Liver (tissue), 9 donors: ENCODE measurements around the gene VWDE. TPM values are rescaled to one million over a fixed set of nuclear protein-coding genes. Genes with fewer than 3 reads are reported as not detected.

Experiments used
- DNase-seq: peaks from one replicate; pipeline ENCODE4 v3.0.0-alpha.2; 2017; ENCODE audit warnings: low spot score
- H3K27ac ChIP-seq, 2 donors: one replicate each; pipeline ENCODE4 v1.7.0; 2013; ENCODE audit warnings: inconsistent platforms in 2 of 2, low read length in 2 of 2, control low read depth in 1 of 2, low read depth in 1 of 2, mild to moderate bottlenecking in 1 of 2
- H3K27me3 ChIP-seq, 4 donors: one replicate each; pipeline versions ENCODE4 v1.6.1 to v1.7.0; 2013; ENCODE audit warnings: low read length in 3 of 4, inconsistent platforms in 1 of 4, mild to moderate bottlenecking in 1 of 4, moderate library complexity in 1 of 4; ENCODE audit not compliant: control insufficient read depth in 4 of 4, insufficient read depth in 4 of 4
- H3K36me3 ChIP-seq, 4 donors: one replicate each; pipeline versions ENCODE4 v1.6.1 to v1.7.0; 2013; ENCODE audit warnings: low read length in 3 of 4, mild to moderate bottlenecking in 3 of 4, low read depth in 1 of 4, moderate library complexity in 1 of 4; ENCODE audit not compliant: control insufficient read depth in 4 of 4, insufficient read depth in 3 of 4
- H3K4me1 ChIP-seq, 4 donors: one replicate each; pipeline versions ENCODE4 v1.6.1 to v1.7.0; 2013; ENCODE audit warnings: low read length in 3 of 4, mild to moderate bottlenecking in 3 of 4, moderate library complexity in 1 of 4; ENCODE audit not compliant: control insufficient read depth in 4 of 4, insufficient read depth in 4 of 4
- H3K4me3 ChIP-seq, 3 donors: one replicate each; pipeline versions ENCODE4 v1.6.1 to v1.7.0; 2013; ENCODE audit warnings: low read length in 3 of 3, control low read depth in 1 of 3, low read depth in 1 of 3, mild to moderate bottlenecking in 1 of 3
- H3K9ac ChIP-seq, 2 donors: one replicate each; pipeline ENCODE4 v1.7.0; 2013; ENCODE audit warnings: low read length in 2 of 2, mild to moderate bottlenecking in 2 of 2, moderate library complexity in 2 of 2, control low read depth in 1 of 2, low read depth in 1 of 2
- H3K9me3 ChIP-seq, 4 donors: one replicate each; pipeline versions ENCODE4 v1.6.1 to v1.7.0; 2013; ENCODE audit warnings: low read length in 3 of 4; ENCODE audit not compliant: control insufficient read depth in 4 of 4
- EGR1 ChIP-seq, 2 donors: IDR thresholded peaks; 2 replicates each; pipeline ENCODE4 v1.6.1; 2016 to 2018; ENCODE audit warnings: antibody characterized with exemption in 2 of 2, low read depth in 2 of 2
- FOXA1 ChIP-seq: IDR thresholded peaks from 2 replicates; pipeline ENCODE4 v1.6.1; 2016; ENCODE audit warnings: antibody characterized with exemption
- GABPA ChIP-seq, 2 donors: IDR thresholded peaks in 1 of 2; conservative IDR thresholded peaks in 1 of 2; 2 replicates each; pipeline ENCODE4 v1.6.1; 2016; ENCODE audit warnings: antibody characterized with exemption in 2 of 2, mild to moderate bottlenecking in 1 of 2, moderate library complexity in 1 of 2
- HNF4A ChIP-seq, 2 donors: conservative IDR thresholded peaks; 2 replicates each; pipeline ENCODE4 v1.6.1; 2016; ENCODE audit warnings: antibody characterized with exemption in 2 of 2, mild to moderate bottlenecking in 2 of 2
- JUND ChIP-seq, 2 donors: IDR thresholded peaks; 2 replicates each; pipeline ENCODE4 v1.6.1; 2016; ENCODE audit warnings: antibody characterized with exemption in 2 of 2
- RAD21 ChIP-seq, 2 donors: IDR thresholded peaks; 2 replicates each; pipeline ENCODE4 v1.6.1; 2016; ENCODE audit warnings: antibody characterized with exemption in 2 of 2, mild to moderate bottlenecking in 2 of 2
- TAF1 ChIP-seq: conservative IDR thresholded peaks from 2 replicates; pipeline ENCODE4 v1.6.1; 2016; ENCODE audit warnings: antibody characterized with exemption, mild to moderate bottlenecking
- WGBS: extraction: QIAGEN DNeasy Blood & Tissue Kit; methylation state at CpG from one replicate; pipeline ENCODE4 v1.1.7; 2013; 5-methylcytosine and 5-hydroxymethylcytosine counted together
- polyA plus RNA-seq, 2 donors: library from polyadenylated mRNA; stranded (reverse) in 1 of 2; unstranded in 1 of 2; fragments of 200-250 nt in 1 of 2; fragments of >200 nt in 1 of 2; fragmentation: Nextera tagmentation in 1 of 2; extraction: Ambion mirVana in 1 of 2; gene quantifications; one replicate each; pipeline versions ENCODE4 v1.2.1 to v1.2.3, GENCODE V29; 2013 to 2015
- total RNA-seq, 2 donors: library from RNA; depleted of rRNA; stranded (reverse); fragments of >200 nt; gene quantifications; one replicate each; pipeline ENCODE4 v1.2.3, GENCODE V29; 2014
- TF ChIP-seq, protein P1 (sequence below): IDR thresholded peaks from 2 replicates; pipeline ENCODE4 v1.6.1; 2016; ENCODE audit warnings: antibody characterized with exemption
- TF ChIP-seq, protein P2 (sequence below): fragments of 150-350 bp; IDR thresholded peaks from 2 replicates; pipeline ENCODE4 v1.5.1; 2017; ENCODE audit warnings: improper control_type of control experiment, low read depth, low read length; ENCODE audit not compliant: missing input control
- TF ChIP-seq, protein P3 (sequence below): IDR thresholded peaks from 2 replicates; pipeline ENCODE4 v1.6.1; 2016; ENCODE audit warnings: antibody characterized with exemption, mild to moderate bottlenecking
- TF ChIP-seq, protein P4 (sequence below): IDR thresholded peaks from 2 replicates; pipeline ENCODE4 v1.6.1; 2016; ENCODE audit warnings: antibody characterized with exemption
- donor health status: healthy.
- donor health status: healthy.
- donor health status: healthy.
- donor health status: healthy.
- donor health status: healthy.

The VWDE gene
- total and polyA plus RNA-seq, 4 donors = 0.05 to 0.59 (median 0.12) TPM

DNA sequence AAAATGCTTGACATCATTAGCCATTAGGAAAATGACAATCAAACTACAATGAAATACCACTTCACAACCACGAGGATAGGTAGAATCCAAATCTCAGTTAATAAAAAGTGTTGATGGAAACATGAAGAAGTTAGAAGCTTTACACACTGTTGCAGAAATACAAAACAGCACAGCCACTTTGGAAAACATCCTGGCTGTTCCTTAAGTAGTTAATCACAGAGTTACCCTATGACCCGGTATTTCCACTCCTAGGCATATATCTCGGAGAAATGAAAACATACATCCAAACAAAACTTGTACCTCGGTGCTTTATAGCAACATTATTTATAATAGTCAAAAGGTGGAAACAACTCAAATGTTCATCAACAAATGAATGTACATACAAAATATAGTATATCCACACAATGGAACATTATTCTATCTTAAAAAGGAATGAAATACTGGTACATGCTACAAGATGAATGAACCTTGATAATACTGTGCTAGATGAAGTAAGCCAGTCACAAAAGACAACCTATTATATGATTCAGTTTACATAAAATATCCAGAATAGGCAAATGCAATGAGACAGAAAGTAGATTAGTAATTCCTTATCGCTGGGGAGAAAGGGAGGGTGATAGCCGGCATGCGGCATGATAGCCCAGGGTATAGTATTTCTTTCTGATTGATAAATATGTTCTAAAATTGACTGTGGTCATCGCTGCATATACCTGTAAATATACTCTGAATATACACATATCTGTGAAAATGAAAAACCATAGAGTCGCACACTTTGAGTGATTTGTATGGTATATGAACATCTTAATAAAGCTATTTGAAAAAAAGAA is 1.9 kb downstream of the VWDE start:
- 71% methylated on average over 9 of the region's 9 CpGs for WGBS
- DNase-seq = no peak
- H3K9me3 ChIP-seq = no peaks in the 10 kb centered on the region
- TF ChIP-seq TAF1 (no peak), GABPA (IDR thresholded peaks at IDR 0.05 in 1 of 2, conservative IDR thresholded peaks at IDR 0.05 in 1 of 2) (no peak), EGR1 (IDR thresholded peaks at IDR 0.05; ENCODE audit: low read depth in 2 of 2) (no peak), FOXA1 (no peak)
- H3K4me3 ChIP-seq = no peak overlapping the region
- peaks cover 0 to 11% (median 0%) of the 10 kb centered on the region in 4 donors for H3K27me3 ChIP-seq
- H3K9ac ChIP-seq = no peak overlapping the region
- H3K27ac ChIP-seq = no peak overlapping the region
- H3K36me3 ChIP-seq = no peaks in the 10 kb centered on the region
- H3K4me1 ChIP-seq = peaks cover 0 to 9% (median 7%) of the 10 kb centered on the region in 4 donors

DNA sequence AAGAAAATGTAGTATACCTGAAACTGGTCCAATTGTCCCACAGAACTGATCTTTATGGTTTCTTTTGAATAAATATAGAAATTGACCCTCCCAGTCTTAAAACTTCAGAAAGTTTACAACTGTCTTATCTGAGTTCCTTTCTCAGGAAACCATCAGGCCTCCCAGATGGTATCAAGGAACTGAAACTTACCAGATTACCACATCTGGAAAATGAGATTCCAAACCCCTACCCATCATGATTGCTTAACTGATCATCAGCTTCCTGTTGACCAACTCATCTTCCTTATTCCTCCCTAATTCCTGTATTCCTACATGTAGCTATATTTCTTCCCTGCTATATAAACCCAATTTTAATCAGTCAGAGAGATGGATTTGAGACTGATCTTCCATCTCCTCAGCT is 5.5 kb downstream of the VWDE start:
- Histone ChIP-seq H3K4me3 (no peak overlapping the region), H3K27me3 (no peaks in the 10 kb centered on the region), H3K27ac (no peak overlapping the region), H3K9me3 (no peaks in the 10 kb centered on the region), H3K36me3 (no peaks in the 10 kb centered on the region), H3K4me1 (peaks cover 0 to 2% (median under 1%) of the 10 kb centered on the region in 4 donors), H3K9ac (no peak overlapping the region)
- no peak for DNase-seq
- TF ChIP-seq, protein P1, sequence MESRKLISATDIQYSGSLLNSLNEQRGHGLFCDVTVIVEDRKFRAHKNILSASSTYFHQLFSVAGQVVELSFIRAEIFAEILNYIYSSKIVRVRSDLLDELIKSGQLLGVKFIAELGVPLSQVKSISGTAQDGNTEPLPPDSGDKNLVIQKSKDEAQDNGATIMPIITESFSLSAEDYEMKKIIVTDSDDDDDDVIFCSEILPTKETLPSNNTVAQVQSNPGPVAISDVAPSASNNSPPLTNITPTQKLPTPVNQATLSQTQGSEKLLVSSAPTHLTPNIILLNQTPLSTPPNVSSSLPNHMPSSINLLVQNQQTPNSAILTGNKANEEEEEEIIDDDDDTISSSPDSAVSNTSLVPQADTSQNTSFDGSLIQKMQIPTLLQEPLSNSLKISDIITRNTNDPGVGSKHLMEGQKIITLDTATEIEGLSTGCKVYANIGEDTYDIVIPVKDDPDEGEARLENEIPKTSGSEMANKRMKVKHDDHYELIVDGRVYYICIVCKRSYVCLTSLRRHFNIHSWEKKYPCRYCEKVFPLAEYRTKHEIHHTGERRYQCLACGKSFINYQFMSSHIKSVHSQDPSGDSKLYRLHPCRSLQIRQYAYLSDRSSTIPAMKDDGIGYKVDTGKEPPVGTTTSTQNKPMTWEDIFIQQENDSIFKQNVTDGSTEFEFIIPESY = no peak
- TF ChIP-seq RAD21 (IDR thresholded peaks at IDR 0.05) = no peak
- TF ChIP-seq JUND (IDR thresholded peaks at IDR 0.05) = no peak
- TF ChIP-seq GABPA (IDR thresholded peaks at IDR 0.05 in 1 of 2, conservative IDR thresholded peaks at IDR 0.05 in 1 of 2) = no peak
- TF ChIP-seq, protein P2, sequence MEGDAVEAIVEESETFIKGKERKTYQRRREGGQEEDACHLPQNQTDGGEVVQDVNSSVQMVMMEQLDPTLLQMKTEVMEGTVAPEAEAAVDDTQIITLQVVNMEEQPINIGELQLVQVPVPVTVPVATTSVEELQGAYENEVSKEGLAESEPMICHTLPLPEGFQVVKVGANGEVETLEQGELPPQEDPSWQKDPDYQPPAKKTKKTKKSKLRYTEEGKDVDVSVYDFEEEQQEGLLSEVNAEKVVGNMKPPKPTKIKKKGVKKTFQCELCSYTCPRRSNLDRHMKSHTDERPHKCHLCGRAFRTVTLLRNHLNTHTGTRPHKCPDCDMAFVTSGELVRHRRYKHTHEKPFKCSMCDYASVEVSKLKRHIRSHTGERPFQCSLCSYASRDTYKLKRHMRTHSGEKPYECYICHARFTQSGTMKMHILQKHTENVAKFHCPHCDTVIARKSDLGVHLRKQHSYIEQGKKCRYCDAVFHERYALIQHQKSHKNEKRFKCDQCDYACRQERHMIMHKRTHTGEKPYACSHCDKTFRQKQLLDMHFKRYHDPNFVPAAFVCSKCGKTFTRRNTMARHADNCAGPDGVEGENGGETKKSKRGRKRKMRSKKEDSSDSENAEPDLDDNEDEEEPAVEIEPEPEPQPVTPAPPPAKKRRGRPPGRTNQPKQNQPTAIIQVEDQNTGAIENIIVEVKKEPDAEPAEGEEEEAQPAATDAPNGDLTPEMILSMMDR = no peak
- TF ChIP-seq, protein P3, sequence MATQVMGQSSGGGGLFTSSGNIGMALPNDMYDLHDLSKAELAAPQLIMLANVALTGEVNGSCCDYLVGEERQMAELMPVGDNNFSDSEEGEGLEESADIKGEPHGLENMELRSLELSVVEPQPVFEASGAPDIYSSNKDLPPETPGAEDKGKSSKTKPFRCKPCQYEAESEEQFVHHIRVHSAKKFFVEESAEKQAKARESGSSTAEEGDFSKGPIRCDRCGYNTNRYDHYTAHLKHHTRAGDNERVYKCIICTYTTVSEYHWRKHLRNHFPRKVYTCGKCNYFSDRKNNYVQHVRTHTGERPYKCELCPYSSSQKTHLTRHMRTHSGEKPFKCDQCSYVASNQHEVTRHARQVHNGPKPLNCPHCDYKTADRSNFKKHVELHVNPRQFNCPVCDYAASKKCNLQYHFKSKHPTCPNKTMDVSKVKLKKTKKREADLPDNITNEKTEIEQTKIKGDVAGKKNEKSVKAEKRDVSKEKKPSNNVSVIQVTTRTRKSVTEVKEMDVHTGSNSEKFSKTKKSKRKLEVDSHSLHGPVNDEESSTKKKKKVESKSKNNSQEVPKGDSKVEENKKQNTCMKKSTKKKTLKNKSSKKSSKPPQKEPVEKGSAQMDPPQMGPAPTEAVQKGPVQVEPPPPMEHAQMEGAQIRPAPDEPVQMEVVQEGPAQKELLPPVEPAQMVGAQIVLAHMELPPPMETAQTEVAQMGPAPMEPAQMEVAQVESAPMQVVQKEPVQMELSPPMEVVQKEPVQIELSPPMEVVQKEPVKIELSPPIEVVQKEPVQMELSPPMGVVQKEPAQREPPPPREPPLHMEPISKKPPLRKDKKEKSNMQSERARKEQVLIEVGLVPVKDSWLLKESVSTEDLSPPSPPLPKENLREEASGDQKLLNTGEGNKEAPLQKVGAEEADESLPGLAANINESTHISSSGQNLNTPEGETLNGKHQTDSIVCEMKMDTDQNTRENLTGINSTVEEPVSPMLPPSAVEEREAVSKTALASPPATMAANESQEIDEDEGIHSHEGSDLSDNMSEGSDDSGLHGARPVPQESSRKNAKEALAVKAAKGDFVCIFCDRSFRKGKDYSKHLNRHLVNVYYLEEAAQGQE = no peak
- TF ChIP-seq, protein P4, sequence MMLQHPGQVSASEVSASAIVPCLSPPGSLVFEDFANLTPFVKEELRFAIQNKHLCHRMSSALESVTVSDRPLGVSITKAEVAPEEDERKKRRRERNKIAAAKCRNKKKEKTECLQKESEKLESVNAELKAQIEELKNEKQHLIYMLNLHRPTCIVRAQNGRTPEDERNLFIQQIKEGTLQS = no peak
- TF ChIP-seq HNF4A (conservative IDR thresholded peaks at IDR 0.05) = no peak
